BLaER1 (cell line): ENCODE results near the gene STON2.
A peak's percentile ranks its signal among the peaks of the same experiment; 100 is the strongest.

Experiments used
- H3K27ac ChIP-seq: shearing (Covaris generic); formaldehyde crosslinking; 2 replicates; pipeline ENCODE4 v1.8.1; 2022
- H3K27me3 ChIP-seq: shearing (Covaris generic); formaldehyde crosslinking; 2 replicates; pipeline ENCODE4 v1.8.1; 2022
- H3K36me3 ChIP-seq: shearing (Covaris generic); formaldehyde crosslinking; 2 replicates; pipeline ENCODE4 v1.8.1; 2022
- H3K4me1 ChIP-seq: shearing (Covaris generic); formaldehyde crosslinking; 2 replicates; pipeline ENCODE4 v1.8.1; 2022
- H3K4me2 ChIP-seq: shearing (Covaris generic); formaldehyde crosslinking; 2 replicates; pipeline ENCODE4 v1.8.1; 2022
- H3K4me3 ChIP-seq: shearing (Covaris generic); formaldehyde crosslinking; 2 replicates; pipeline ENCODE4 v1.8.1; 2022
- H3K9ac ChIP-seq: shearing (Covaris generic); formaldehyde crosslinking; 2 replicates; pipeline ENCODE4 v1.8.1; 2022
- H3K9me3 ChIP-seq: shearing (Covaris generic); formaldehyde crosslinking; 2 replicates; pipeline ENCODE4 v1.8.1; 2022
- H4K20me1 ChIP-seq: shearing (Covaris generic); formaldehyde crosslinking; 2 replicates; pipeline ENCODE4 v1.8.1; 2022
- Cebpa-rat ChIP-seq: shearing (Covaris generic); IDR thresholded peaks from 2 replicates; pipeline ENCODE4 v1.8.1; 2022

The STON2 gene

GRCh38 chr14:81222691-81223090 lies 177.4 kb downstream of the STON2 start:
- H3K9ac ChIP-seq, result no peak overlapping the region
- H3K4me1 ChIP-seq, result peaks cover 21% of the 10 kb centered on the region
- H3K9me3 ChIP-seq, result no peaks in the 10 kb centered on the region
- no peaks in the 10 kb centered on the region for H3K36me3 ChIP-seq
- no peak overlapping the region for H3K4me3 ChIP-seq
- H3K4me2 ChIP-seq, result no peak overlapping the region
- H4K20me1 ChIP-seq, result no peaks in the 10 kb centered on the region
- H3K27me3 ChIP-seq, result no peaks in the 10 kb centered on the region
- H3K27ac ChIP-seq, result no peak overlapping the region
- no peak for TF ChIP-seq Cebpa-rat

GRCh38 chr14:81222126-81222525 lies 178.0 kb downstream of the STON2 start:
- Histone ChIP-seq H3K36me3 (no peaks in the 10 kb centered on the region), H3K9me3 (no peaks in the 10 kb centered on the region), H3K4me2 (peak overlapping the region; percentile 84), H3K9ac (no peak overlapping the region), H3K4me1 (peaks cover 27% of the 10 kb centered on the region), H3K4me3 (peak overlapping the region; percentile 90), H3K27ac (peak overlapping the region; percentile 95), H3K27me3 (no peaks in the 10 kb centered on the region), H4K20me1 (no peaks in the 10 kb centered on the region)
- no peak for TF ChIP-seq Cebpa-rat

GRCh38 chr14:81221579-81222102 lies 178.5 kb downstream of the STON2 start:
- 0 out of 2 replicates have a peak, but pooled peaks cover 3% of the 10 kb centered on the region for H3K36me3 ChIP-seq
- peak overlapping the region; percentile 95 for H3K27ac ChIP-seq
- TF ChIP-seq Cebpa-rat, result no peak
- H3K9me3 ChIP-seq, result no peaks in the 10 kb centered on the region
- H3K4me1 ChIP-seq, result peaks cover 32% of the 10 kb centered on the region
- no peaks in the 10 kb centered on the region for H3K27me3 ChIP-seq
- H3K4me2 ChIP-seq, result peak overlapping the region; percentile 84
- H3K4me3 ChIP-seq, result peak overlapping the region; percentile 90
- peak overlapping the region; percentile 85 for H3K9ac ChIP-seq
- no peaks in the 10 kb centered on the region for H4K20me1 ChIP-seq

- no peaks in the 10 kb centered on the region for H4K20me1 ChIP-seq
- TF ChIP-seq Cebpa-rat, result no peak
- H3K4me1 ChIP-seq, result peaks cover 35% of the 10 kb centered on the region
- peak within 1 kb of the TSS; percentile 100 for H3K9ac ChIP-seq
- peak within 1 kb of the TSS; percentile 90 for H3K4me3 ChIP-seq
- peaks cover 7% of the 10 kb centered on the region for H3K36me3 ChIP-seq
- H3K27ac ChIP-seq, result peak within 1 kb of the TSS; percentile 99
- H3K27me3 ChIP-seq, result no peaks in the 10 kb centered on the region
- no peaks in the 10 kb centered on the region for H3K9me3 ChIP-seq
- peak within 1 kb of the TSS; percentile 84 for H3K4me2 ChIP-seq
These were observed 179.1 kb downstream of the STON2 start, which contains the start of gene GTF2A1 for GRCh38 chr14:81220830-81221578. Gene GTF2A1, minus strand, starts transcription at chr14:81220959. Its CDS starts 441 bp downstream, at chr14:81220518.

GRCh38 chr14:81220580-81220829 lies 179.6 kb downstream of the STON2 start:
- Histone ChIP-seq H3K4me1 (peaks cover 39% of the 10 kb centered on the region), H4K20me1 (no peaks in the 10 kb centered on the region), H3K4me2 (peak overlapping the region; percentile 11; the same call in 1 of the 2 replicates), H3K36me3 (peaks cover 12% of the 10 kb centered on the region), H3K27me3 (no peaks in the 10 kb centered on the region), H3K4me3 (peak overlapping the region; percentile 90), H3K27ac (peak overlapping the region; percentile 99), H3K9me3 (no peaks in the 10 kb centered on the region), H3K9ac (peak overlapping the region; percentile 100)
- no peak for TF ChIP-seq Cebpa-rat

GRCh38 chr14:81219759-81220579 lies 180.2 kb downstream of the STON2 start:
- TF ChIP-seq Cebpa-rat, result no peak
- Histone ChIP-seq H3K4me1 (peaks cover 39% of the 10 kb centered on the region), H4K20me1 (no peaks in the 10 kb centered on the region), H3K36me3 (peaks cover 17% of the 10 kb centered on the region), H3K9ac (peak overlapping the region; percentile 100), H3K9me3 (no peaks in the 10 kb centered on the region), H3K27ac (peak overlapping the region; percentile 99), H3K4me2 (peak overlapping the region; percentile 62), H3K27me3 (no peaks in the 10 kb centered on the region), H3K4me3 (peak overlapping the region; percentile 90)

GRCh38 chr14:81219210-81219758 lies 180.8 kb downstream of the STON2 start:
- no peak for TF ChIP-seq Cebpa-rat
- Histone ChIP-seq H3K27me3 (no peaks in the 10 kb centered on the region), H3K9me3 (no peaks in the 10 kb centered on the region), H4K20me1 (no peaks in the 10 kb centered on the region), H3K4me2 (peak overlapping the region; percentile 62), H3K27ac (peak overlapping the region; percentile 99), H3K36me3 (peaks cover 22% of the 10 kb centered on the region), H3K9ac (peak overlapping the region; percentile 100), H3K4me3 (peak overlapping the region; percentile 90), H3K4me1 (peaks cover 39% of the 10 kb centered on the region)

GRCh38 chr14:81211844-81212243 lies 188.3 kb downstream of the STON2 start:
- no peak overlapping the region for H3K4me2 ChIP-seq
- H4K20me1 ChIP-seq, result no peaks in the 10 kb centered on the region
- no peak overlapping the region for H3K4me3 ChIP-seq

More at GRCh38 chr14:81211844-81212243, 188.3 kb downstream of the STON2 start:
- Histone ChIP-seq H3K9ac (no peak overlapping the region), H3K27ac (no peak overlapping the region), H3K27me3 (no peaks in the 10 kb centered on the region), H3K36me3 (peaks cover 95% of the 10 kb centered on the region), H3K9me3 (peaks cover 32% of the 10 kb centered on the region), H3K4me1 (peaks cover 33% of the 10 kb centered on the region)
- no peak for TF ChIP-seq Cebpa-rat
